NCI-H1048 (cell line): Measurements from ENCODE around the gene PRF1.
"Not testable (repeated sequence)": the region's sequence is repeated elsewhere in the genome, so short reads cannot be mapped to it uniquely, and the experiment has no call there.

Experiments used
- DNase-seq: peaks from one replicate; lab custom pipeline; 2025; lab: John Stamatoyannopoulos, UW

Gene PRF1

DNA sequence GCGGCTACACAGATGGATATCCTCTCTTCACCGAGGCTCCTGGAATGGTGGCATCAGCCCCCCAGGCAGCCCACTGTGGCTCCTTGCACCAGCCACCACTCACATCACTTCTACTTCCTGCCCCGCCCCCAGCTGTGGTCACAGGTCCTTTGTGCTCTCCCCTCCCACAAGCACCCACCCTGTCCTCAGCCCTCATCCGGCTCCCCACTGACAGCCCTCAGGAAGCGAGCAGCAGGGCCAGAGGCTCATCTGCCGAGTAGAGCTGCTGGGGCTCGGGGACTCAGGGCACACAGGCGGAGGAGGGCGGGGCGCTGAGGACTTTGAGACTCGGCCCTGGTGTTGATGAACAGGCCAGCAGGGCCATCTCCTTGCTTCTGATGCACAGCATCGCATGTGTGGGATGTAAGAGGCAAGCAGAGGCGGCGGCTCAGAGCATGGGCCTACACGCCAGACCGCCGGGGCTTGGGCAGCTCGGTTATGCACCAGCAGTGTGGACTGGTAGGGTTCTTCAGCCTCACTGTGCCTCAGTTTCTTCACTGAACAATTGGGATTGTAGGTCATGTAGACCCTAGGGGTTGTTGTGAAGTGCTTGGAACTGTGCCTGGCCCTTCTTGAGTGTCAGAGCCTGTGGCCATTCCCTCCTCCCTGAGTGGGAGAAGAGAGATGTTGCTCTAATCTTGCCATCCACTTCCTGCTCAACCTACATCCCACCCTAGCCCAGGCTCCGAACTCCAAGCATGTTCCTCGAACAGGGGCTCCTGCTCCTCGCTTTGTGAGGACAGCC lies at the start of gene PRF1:
PRF1 (minus strand) TSS at position 77 of the 784 bp plus-strand sequence. CDS start 1,839 bp downstream, outside the sequence.
- no peak for DNase-seq

DNA sequence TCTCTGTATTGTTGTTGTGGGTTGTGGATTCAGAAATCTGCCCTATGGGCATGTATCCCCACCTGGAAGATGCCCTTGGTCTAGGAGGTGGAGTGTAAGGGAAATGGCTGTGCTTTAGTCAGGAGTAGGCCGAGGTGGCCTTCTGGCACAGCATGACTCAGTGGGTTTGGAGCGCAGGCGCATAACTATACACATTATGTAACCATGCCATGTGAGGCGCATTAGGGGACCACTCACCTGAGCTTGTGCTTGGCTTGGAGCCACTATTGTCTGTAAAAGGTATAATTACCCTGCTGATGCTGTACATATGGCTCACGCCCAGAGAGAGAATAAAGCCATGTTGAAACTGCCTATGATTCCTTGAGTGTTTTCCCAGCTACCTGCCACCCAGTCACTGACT lies 49.1 kb upstream of the PRF1 start:
- DNase-seq = no peak

DNA sequence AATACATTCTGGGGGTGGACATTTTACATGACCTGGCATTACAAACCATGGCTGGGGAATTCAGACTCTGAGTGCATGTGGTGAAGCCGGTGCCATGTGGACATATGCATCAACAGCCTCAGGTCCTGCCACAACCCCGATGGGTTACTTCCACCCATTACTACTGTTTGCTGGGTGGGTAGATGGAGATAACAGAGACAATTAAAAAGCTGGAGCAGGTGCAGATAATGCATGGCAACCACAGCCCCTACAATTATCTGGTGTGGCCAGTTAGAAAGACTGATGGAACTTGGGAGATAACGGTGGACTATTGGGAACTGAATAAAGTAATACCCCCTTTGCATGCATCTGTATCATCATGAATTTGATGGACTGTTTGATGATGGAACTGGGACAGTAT lies 48.2 kb upstream of the PRF1 start:
- no peak for DNase-seq

DNA sequence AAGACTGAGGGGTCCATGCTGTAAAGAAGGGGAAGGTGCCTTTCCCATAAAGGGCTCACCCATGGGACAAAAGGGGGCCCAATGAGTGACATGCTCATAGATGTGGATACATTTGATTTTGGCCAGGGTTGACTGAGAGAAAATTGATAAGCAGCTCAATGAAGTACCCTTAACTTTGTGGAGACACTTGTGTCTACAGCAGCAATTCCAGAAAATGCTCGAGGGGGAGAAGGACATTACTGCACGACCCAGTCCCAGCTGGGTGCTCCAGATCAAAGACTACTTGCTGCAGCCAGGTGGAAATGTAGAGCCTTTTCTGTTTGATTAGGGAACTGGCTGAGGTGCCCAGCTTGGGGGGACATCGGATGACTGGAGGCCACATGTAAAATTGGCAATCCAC lies 47.6 kb upstream of the PRF1 start:
- no peak for DNase-seq

DNA sequence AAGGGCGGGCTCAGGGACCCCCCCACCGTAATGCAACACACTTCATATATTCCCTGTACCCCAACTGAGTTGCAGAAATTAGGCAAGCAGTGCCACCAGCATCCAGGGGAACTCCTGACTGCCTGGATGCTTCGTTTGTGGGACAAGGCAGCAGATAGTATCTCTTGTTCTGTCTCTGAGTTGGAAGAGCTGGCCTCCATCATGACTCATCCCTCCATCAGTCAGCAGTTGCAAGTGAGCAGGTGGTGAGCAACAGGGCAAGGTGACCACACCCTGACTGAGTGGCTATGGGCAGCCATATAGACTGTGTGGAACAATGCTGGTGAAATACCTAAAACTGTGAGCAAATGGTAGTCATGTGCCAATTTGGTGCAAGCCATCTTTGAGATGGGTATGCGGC lies 47.0 kb upstream of the PRF1 start:
- DNase-seq = no peak

DNA sequence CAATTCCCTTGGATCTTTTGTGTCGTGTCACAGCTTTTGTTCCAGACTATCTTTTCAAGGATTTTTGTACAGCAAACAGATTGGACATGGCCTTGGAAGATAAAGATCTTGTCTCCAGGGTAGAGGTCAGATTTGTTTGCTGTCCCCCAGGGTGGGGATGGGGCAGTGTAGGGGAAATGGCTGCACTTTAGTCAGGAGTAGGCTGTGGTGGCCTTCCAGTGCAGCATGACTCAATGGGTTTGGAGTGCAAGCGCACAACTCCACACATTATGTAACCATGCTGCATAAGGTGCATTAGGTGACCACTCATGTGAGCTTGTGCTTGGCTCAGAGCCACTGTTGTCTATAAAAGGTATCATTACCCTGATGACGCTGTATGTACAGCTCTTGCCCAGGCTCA lies 45.9 kb upstream of the PRF1 start:
- no peak for DNase-seq

DNA sequence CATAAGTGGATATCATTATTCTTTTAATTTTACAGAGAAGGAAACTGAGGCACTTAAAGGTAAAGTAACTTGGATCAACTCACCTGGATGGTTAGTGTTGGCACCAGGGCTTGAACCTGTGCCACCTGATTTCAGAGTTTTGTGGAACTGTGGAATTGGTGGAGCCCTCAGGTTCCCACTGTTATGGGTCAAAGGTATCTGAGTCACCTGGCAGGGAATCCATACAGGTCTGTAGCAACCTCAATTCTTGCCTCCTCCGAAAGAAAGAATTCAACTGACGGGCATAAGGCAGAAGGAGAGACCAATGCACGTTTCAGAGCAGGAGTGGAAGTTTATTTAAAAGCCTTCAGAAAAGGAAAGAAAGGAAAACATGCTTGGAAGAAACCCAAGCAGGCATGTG lies 44.5 kb upstream of the PRF1 start:
- DNase-seq = no peak

DNA sequence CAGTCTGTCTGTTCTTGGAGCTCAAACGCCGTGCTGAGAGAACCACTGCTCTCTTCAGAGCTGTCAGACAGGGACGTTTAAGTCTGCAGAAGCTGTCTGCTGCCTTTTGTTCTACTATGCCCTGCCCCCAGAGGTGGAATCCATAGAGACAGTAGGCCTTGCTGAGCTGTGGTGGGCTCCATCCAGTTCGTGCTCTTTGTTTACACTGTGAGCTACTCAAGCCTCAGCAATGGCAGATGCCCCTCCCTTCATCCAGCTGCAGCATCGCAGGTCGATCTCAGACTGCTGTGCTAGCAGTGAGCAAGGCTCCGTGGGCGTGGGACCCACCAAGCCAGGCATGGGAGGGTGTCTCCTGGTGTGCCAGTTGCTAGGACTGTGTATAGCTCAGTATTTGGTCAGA lies 42.4 kb upstream of the PRF1 start:
- DNase-seq = not testable (repeated sequence)

DNA sequence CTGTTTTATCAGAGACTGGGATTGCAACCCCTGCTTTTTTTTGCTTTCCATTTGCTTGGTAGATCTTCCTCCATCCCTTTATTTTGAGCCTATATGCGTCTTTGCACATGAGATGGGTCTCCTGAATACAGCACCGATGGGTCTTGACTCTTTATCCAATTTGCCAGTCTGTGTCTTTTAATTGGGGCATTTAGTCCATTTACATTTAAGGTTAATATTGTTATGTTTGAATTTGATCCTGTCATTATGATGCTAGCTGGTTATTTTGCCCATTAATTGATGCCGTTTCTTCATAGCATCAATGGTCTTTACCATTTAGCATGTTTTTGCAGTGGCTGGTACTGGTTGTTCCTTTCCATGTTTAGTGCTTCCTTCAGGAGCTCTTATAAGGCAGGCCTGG lies 40.7 kb upstream of the PRF1 start:
- not testable (repeated sequence) for DNase-seq

DNA sequence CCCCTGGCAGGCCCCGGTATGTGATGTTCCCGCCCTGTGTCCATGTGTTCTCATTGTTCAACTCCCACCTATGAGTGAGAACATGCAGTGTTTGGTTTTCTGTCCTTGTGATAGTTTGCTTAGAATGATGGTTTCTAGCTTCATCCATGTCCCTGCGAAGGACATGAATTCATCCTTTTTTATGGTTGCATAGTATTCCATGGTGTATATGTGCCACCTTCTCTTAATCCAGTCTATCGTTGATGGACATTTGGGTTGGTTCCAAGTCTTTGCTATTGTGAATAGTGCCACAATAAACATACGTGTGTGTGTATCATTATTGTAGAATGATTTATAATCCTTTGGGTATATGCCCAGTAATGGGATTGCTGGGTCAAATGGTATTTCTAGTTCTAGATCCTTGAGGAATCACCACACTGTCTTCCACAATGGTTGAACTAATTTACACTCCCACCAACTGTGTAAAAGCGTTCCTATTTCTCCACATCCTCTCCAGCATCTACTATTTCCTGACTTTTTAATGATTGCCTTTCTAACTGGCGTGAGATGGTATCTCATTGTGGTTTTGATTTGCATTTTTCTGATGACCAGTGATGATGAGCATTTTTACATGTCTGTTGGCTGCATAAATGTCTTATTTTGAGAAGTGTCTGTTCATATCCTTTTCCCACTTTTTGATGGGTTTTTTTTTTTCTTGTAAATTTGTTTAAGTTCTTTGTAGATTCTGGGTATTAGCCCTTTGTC lies 37.3 kb upstream of the PRF1 start:
- DNase-seq = not testable (repeated sequence)

DNA sequence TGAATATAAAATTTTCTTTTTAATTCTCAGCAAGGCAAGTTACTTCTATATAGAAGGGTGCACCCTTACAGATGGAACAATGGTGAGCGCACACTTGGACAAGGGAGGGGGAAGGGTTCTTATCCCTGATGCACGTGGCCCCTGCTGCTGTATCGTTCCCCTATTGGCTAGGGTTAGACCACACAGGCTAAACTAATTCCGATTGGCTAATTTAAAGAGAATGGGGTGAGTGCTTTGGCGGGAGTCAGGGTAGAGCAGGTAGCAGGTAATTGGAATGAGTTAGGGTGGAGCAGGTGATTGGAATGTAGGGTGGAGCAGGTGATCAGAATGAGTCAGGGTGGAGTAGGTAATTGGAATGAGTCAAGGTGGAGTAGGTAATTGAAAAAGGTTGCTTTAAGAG lies 32.0 kb upstream of the PRF1 start:
- DNase-seq = not testable (repeated sequence)

DNA sequence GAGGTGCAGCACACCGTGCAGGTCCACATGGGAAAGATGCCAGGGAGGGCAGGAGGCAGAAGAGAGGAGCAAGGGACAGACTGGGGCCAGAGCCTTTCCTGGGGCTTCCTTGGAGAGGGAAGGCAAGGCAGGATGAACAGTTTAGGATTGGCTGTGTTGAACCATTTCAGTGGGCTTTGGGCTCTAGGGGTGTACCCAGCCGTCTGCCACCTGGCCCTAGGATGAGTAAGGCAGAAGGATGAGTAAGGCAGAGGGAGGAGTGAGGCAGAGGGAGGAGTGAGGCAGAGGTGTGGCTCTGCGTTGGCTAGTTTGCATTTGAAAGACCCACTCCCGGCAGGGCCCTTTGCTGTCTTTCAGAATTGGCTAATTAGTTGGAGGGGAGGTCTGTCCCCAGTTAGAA lies 31.5 kb upstream of the PRF1 start:
- DNase-seq = no peak

DNA sequence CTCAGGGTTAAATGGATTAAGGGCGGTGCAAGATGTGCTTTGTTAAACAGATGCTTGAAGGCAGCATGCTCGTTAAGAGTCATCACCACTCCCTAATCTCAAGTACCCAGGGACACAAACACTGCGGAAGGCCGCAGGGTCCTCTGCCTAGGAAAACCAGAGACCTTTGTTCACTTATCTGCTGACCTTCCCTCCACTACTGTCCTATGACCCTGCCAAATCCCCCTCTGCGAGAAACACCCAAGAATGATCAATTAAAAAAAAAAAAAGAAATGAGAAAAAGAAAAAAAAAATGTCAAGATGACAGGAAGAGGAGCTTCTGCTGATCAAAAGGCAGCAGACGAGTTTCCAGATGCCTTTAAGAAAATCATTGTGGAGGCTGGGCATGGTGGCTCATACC lies 29.2 kb upstream of the PRF1 start:
- DNase-seq = not testable (repeated sequence)

DNA sequence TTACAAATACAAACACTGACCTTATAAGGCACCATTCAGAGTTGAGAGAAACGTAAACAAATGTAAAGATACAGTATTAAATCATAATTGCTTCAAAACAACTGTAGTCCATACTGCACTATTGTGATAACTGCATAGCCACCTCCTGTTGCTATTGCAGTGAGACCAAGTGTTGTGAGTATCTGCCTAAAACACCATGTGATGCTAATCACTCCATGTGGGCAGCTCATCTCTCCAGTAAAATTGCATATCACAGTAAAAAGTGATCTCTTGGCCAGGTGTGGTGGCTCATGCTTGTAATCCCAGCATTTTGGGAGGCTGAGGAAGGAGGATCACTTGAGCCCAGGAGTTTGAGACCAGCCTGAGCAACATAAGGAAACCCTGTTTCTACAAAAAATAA lies 26.8 kb upstream of the PRF1 start:
- no peak for DNase-seq

DNA sequence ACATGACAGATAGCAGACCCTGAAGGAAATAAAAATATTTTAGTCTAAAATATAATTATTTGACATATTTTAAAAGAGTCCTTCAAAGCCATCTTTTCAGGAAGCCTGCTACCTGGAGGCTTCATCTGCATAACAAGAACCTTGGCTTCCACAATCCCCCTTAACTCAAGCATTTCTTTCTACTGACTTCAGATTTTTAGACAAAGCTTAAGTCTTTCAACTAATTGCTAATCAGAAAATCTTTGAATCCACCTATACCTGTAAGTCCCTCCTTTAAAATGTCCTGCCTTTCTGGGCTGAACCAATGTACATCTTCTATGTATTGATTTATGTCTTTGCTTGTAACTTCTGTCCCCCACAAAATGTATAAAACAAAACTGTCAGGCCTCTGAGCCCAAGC lies 23.5 kb upstream of the PRF1 start:
- DNase-seq = no peak

DNA sequence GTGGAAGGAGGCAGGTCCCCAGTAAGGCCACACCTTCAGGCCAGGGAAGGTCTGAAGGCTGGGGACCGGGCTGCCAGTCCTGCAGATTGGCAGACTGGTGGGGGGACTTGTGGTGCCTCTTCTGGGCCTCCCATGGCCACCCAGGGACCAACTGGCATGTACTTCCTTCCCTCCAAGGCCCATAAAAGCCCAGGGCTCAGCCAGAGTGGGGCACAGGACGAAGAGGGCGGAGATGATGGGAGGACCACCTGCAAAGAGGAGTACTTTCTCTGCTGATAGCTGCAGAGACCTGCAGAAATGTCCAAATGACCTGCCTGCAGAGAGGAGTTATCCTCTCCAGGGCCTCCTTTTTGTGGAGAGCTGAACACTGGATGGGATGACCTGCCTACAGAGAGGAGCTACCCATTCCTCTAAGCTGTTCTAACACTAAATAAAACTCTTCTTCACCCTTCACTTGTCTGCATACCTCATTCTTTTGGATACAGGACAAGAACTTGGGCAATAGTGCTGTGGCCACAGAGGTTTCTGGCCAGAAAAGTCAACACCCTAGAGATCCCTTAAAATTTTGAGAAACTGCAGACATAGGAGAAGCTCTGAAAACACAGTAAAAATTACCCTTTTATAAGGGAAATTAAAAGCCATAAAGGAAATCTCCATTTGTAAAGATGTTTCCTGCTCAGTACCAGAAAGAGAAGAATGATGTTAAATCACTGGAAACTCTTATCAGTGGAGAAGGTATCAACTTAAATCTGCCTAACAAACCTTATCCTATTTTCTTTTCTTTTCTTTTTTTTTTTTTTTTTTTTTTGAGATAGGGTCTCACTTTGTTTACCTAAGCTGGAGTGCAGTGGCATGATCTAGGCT lies 20.7 kb upstream of the PRF1 start:
- DNase-seq = no peak

DNA sequence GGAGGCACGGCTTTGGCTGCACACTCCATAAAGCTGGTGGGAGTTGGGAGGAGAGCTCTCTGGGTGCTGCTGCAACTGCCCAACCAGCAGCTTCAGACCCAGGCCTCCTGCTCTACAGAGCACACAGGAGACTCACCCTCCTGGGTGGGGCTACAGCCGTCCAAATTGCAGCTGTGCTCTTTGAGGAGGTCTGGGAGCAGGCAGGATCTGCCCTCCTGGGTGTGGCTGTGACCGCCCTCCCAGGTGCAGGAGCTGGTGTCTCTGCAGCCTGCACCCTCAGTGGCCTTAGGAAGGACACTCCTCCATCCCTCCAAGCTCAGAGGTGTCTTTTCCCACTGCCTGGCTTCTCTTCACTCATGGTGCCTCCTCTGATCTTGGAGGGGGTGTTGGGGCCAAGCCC lies 20.0 kb upstream of the PRF1 start:
- no peak for DNase-seq

DNA sequence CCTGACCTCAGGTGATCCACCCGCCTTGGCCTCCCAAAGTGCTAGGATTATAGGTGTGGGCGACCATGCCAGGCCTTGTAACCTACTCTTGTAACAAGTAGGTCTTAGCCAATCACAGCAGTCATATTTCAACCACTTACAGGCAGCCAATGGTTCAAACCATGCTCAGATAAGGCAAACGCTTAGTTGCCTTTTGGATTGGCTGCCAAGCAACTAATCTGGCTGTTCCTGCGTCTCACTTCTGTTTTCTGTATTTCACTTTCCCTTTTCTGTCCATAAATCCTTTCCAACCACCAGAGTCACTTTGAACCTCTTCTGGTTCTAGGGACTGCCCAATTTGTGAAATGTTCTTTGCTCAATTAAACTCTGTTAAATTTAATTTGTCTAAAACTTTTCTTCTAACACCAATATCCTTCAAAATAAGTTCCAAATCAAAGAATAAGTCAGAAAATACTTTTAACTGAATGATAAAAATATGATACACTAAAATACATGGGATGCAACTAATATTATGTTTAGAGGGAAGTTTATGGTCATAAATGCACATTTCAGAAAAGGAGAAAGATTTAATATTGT lies 19.1 kb upstream of the PRF1 start:
- DNase-seq = no peak

DNA sequence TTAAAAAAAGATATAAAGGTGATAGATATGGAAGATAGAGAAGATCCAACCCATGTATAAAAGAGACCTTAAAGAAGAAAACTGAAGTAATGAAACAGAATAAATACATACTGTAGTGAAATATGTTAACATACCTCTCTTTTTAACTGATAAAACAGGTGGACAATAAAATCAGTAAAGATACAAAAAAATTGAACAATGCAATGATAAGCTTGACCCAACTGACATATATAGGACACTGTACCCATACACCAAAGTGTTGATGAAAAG lies 17.4 kb upstream of the PRF1 start:
- no peak for DNase-seq

DNA sequence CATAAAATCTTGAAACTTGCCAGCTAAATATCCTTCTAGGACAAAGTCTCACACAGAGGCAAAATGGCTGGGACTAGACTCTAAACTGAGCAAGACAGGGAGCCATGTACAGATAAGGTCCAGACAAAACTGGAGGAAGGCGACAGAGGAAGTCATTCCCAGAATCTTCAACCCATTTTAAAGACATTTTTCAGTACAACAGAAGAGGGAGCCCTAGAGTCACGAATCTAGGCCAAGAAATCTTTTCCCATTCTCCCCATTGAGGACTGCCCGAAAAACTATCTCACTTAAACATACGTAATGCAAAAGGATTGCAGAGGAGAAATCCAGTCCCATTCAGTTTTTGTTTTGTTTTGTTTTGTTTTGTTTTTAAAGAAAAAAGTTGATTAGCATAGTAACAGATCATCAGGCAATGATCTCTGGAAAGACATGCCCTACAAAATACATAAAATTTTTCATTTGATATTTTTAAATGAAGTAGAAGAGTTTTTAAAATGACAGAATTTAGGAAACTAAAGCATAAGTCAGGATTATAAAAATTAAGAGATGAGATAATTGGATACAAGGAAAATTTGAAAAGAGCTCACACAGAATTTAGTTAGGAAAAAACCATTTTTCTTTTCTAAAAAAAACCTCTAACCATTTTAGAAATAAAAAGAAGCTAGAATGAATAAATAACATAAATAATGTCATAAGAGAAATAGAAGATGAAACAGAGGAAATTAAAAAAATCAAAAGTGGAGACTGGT lies 16.9 kb upstream of the PRF1 start:
- DNase-seq = no peak

DNA sequence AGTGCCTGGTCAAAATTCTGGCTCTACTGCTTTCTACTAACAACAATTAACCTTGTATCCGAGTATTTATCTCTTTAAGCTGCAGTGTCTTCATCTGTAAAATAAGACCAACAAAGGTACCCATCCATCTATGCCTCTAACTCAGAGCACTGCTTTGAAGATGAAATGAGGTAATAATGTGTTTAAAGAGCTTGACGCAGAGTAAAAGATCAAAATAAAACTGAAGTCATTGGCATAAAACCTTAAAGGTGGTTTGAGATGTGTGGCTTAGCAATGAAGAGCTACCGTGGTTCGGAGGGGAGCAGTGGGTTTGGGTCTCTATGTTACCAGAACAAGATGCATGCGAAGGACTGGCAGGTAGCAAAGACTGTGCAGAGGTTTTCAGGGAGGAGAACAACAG lies 16.1 kb upstream of the PRF1 start:
- no peak for DNase-seq
